HEK293 (cell line): Measurements from ENCODE around the gene LGI1.

Experiments
- CTCF ChIA-PET: fragments of 350-600 bp; formaldehyde crosslinking; extraction: SDS; loops from one replicate; lab custom pipeline; 2021; ENCODE audit warnings: antibody characterized with exemption; lab: Yijun Ruan, JAX
- POLR2A ChIA-PET: fragments of 300-600 bp; formaldehyde crosslinking; extraction: SDS; loops from one replicate; lab custom pipeline; 2020; ENCODE audit warnings: antibody characterized with exemption, inconsistent platforms; lab: Yijun Ruan, JAX
- H3K27ac ChIP-seq: fragments of 200-500 bp; sonication (Bioruptor generic); 2 replicates; pipeline ENCODE4 v1.5.1; 2014; ENCODE audit warnings: low read depth, low read length, control low read depth, inconsistent platforms; ENCODE audit errors: extremely low read depth
- H3K36me3 ChIP-seq, 2 experiments: fragments of 200-500 bp in 1 of 2; sonication (Bioruptor generic) in 1 of 2; 1 replicate in 1 of 2; 2 replicates in 1 of 2; pipeline ENCODE4 v1.5.1; 2014 to 2017; ENCODE audit warnings: inconsistent platforms in 2 of 2, low read length in 2 of 2; ENCODE audit not compliant: control insufficient read depth in 2 of 2, insufficient read depth in 1 of 2
- H3K4me1 ChIP-seq: fragments of 200-500 bp; sonication (Bioruptor generic); 2 replicates; pipeline ENCODE4 v1.5.1; 2014; ENCODE audit warnings: mild to moderate bottlenecking, low read length, inconsistent platforms; ENCODE audit not compliant: control insufficient read depth, insufficient read depth
- H3K4me3 ChIP-seq: 2 replicates; pipeline ENCODE4 v1.5.1; 2011; ENCODE audit warnings: low read depth, mild to moderate bottlenecking, control low read depth, low read length, moderate library complexity
- H3K9me3 ChIP-seq: fragments of 200-500 bp; sonication (Bioruptor generic); 2 replicates; pipeline ENCODE4 v1.5.1; 2014; ENCODE audit warnings: low read depth, low read length, inconsistent platforms; ENCODE audit not compliant: control insufficient read depth, insufficient read depth
- OSR2 ChIP-seq: fragments of 450-650 bp; formaldehyde crosslinking; IDR thresholded peaks from 2 replicates; pipeline ENCODE4 v1.5.1; 2016; ENCODE audit warnings: missing biosample characterization, missing genetic modification characterization
- PRDM2 ChIP-seq: fragments of 450-650 bp; formaldehyde crosslinking; IDR thresholded peaks from 2 replicates; pipeline ENCODE4 v1.5.1; 2016; ENCODE audit warnings: missing biosample characterization, missing genetic modification characterization, borderline replicate concordance
- ZBTB21 ChIP-seq: fragments of 450-650 bp; formaldehyde crosslinking; IDR thresholded peaks from 2 replicates; pipeline ENCODE4 v1.5.1; 2017; ENCODE audit warnings: missing biosample characterization, missing genetic modification characterization
- ZNF112 ChIP-seq: fragments of 450-650 bp; formaldehyde crosslinking; IDR thresholded peaks from 2 replicates; pipeline ENCODE4 v1.5.0; 2017; ENCODE audit warnings: missing biosample characterization, missing genetic modification characterization
- ZNF132 ChIP-seq: fragments of 450-650 bp; formaldehyde crosslinking; IDR thresholded peaks from 2 replicates; pipeline ENCODE4 v1.5.1; 2017; ENCODE audit warnings: missing biosample characterization, missing genetic modification characterization, borderline replicate concordance
- ZNF169 ChIP-seq: fragments of 450-650 bp; formaldehyde crosslinking; IDR thresholded peaks from 2 replicates; pipeline ENCODE4 v1.5.1; 2016; ENCODE audit warnings: missing biosample characterization, missing genetic modification characterization
- ZNF202 ChIP-seq: fragments of 450-650 bp; formaldehyde crosslinking; IDR thresholded peaks from 2 replicates; pipeline ENCODE4 v1.5.1; 2016; ENCODE audit warnings: missing biosample characterization, missing genetic modification characterization, borderline replicate concordance
- ZNF211 ChIP-seq: fragments of 450-650 bp; formaldehyde crosslinking; IDR thresholded peaks from 2 replicates; pipeline ENCODE4 v1.5.1; 2016; ENCODE audit warnings: low read depth, missing biosample characterization, missing genetic modification characterization
- ZNF214 ChIP-seq: fragments of 450-650 bp; formaldehyde crosslinking; IDR thresholded peaks from 2 replicates; pipeline ENCODE4 v1.5.1; 2017; ENCODE audit warnings: missing biosample characterization, mild to moderate bottlenecking, missing genetic modification characterization, borderline replicate concordance
- ZNF302 ChIP-seq: fragments of 450-650 bp; formaldehyde crosslinking; IDR thresholded peaks from 2 replicates; pipeline ENCODE4 v1.5.1; 2016; ENCODE audit warnings: missing biosample characterization, missing genetic modification characterization, low read depth
- ZNF624 ChIP-seq: fragments of 450-650 bp; formaldehyde crosslinking; IDR thresholded peaks from 2 replicates; pipeline ENCODE4 v1.5.1; 2017; ENCODE audit warnings: missing biosample characterization, missing genetic modification characterization
- ZNF654 ChIP-seq: fragments of 450-650 bp; formaldehyde crosslinking; IDR thresholded peaks from 2 replicates; pipeline ENCODE4 v1.5.1; 2016; ENCODE audit warnings: low read depth, missing biosample characterization, missing genetic modification characterization

Gene LGI1

GRCh38 chr10:93722550-93722949 is 35.2 kb upstream of the LGI1 start (continued):
- TF ChIP-seq PRDM2 (tag by site-specific recombination) = no peak
- TF ChIP-seq ZNF112 = no peak
- no peak for TF ChIP-seq ZNF624 (tag by site-specific recombination)
- no peak for TF ChIP-seq ZNF169
- TF ChIP-seq ZNF302 (tag by site-specific recombination) = no peak

- no peaks in the 10 kb centered on the region for H3K9me3 ChIP-seq
- H3K27ac ChIP-seq = no peak overlapping the region
- no peaks in the 10 kb centered on the region for H3K36me3 ChIP-seq
- CTCF ChIA-PET = interaction anchor here (0.7 to 3.7 kb wide), 7 partner anchors 14 to 168 kb away, joined by 3 to 14 read pairs (median 3); no protein-coding TSS in a partner anchor
- no peak for TF ChIP-seq ZNF654 (tag by site-specific recombination)
- TF ChIP-seq ZNF202 (tag by site-specific recombination) = no peak
- no peak for TF ChIP-seq ZNF211 (tag by site-specific recombination)
- TF ChIP-seq PRDM2 (tag by site-specific recombination) = no peak
- no peak for TF ChIP-seq ZNF132 (tag by site-specific recombination)
- TF ChIP-seq ZNF214 (tag by site-specific recombination) = no peak
- TF ChIP-seq ZBTB21 (tag by site-specific recombination) = no peak
- no peak for TF ChIP-seq OSR2 (tag by site-specific recombination)
- no peak overlapping the region for H3K4me3 ChIP-seq
- POLR2A ChIA-PET = no interaction called here
- H3K4me1 ChIP-seq = no peaks in the 10 kb centered on the region
These were observed 34.6 kb upstream of the LGI1 start for GRCh38 chr10:93723153-93723552.
